Activated T-helper 9 cell treated with anti-CD3 and anti-CD28 coated beads, Interleukin-2, amount 50 U/mL, for 16 hours (primary cell): ENCODE data around the gene SPATA31E1.
"Not testable (repeated sequence)": the region's sequence is repeated elsewhere in the genome, so short reads cannot be mapped to it uniquely, and the experiment has no call there.

Experiments
- DNase-seq: peaks from one replicate; pipeline ENCODE4 v3.0.0-alpha.2; 2020; ENCODE audit warnings: low read depth

SPATA31E1 gene

DNA sequence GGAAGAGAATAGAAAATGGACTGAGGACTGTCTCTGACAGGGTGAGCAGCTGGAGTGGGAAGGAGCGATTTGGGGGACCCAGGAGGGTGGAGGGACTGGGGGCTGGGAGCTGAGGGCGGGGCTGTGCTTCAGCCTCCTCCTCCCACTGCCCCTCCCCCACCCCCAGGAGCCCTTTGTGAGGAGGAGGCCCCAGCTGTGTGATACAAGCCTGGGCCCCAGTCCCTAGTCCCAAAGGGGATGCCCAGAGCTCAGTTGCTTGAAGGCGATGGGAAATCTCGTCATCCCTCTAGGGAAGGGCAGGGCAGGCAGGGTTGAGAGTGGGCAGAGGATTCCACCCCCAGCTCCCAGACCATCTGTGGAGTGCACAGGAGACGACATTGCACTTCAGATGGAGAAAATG lies at the start of gene SPATA31E1:
Gene SPATA31E1 (plus strand): TSS at position 251 of the 400 bp plus-strand sequence. CDS start 15 bp downstream, at position 266.
- no peak for DNase-seq

DNA sequence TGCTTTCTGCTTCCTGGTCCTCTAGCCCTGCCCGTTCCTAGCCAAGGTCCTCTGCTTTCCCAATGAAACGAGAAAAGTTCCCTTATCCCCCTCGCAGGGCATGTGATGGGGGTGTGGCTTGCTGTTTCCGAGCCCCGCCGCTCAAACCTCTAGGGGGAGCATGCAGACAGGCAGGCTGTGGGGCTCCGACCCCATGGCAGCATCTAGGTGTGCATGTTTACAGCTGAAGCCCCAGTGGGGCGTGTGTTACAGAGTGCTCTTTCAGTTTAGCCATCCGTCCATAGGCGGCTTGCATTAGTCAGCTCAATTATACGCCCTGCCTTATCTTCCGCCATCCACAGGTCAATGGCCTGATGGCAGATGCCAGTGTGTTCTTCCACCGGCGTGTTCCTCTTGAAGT lies 48.3 kb upstream of the SPATA31E1 start:
- DNase-seq, result no peak

GRCh38 chr9:87836536-87836935 lies 46.1 kb upstream of the SPATA31E1 start:
- DNase-seq, result no peak

DNA sequence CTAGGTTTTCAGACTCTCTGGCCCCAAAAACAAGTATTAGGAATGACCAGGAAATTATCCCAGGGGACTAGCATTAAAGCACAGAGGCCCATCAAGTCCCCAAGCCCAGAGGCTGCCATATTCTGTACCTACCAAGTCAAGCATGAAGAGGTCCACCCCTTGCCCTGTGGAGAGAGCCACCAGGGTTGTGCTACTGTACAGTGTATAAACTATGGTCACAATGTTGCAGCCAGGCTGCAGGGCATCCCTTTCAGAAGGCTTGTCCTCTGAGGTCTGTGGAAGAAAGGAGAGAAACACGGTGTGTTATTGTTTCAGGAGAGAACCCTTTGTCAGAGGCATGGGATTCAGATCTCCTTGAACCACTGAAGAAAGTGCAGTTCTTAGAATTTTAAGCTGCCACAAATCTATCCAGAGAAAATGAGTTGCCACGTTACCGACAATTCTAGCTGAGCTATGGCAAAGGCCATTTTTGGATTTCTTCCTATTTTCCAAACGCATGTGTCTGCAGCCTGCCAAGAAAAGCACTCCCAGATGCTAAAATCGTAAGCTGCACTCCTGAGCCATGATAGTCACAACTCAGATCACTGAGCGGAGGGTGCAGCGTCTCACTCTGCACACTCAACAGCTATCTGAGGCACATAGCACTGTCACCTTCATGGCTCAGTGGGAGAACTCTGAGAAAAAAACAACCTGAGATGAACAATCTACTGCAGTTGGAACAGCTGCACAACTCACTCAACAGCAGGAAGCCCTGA lies 45.5 kb upstream of the SPATA31E1 start:
- DNase-seq, result no peak

GRCh38 chr9:87840134-87840533 lies 42.5 kb upstream of the SPATA31E1 start:
- no peak for DNase-seq

DNA sequence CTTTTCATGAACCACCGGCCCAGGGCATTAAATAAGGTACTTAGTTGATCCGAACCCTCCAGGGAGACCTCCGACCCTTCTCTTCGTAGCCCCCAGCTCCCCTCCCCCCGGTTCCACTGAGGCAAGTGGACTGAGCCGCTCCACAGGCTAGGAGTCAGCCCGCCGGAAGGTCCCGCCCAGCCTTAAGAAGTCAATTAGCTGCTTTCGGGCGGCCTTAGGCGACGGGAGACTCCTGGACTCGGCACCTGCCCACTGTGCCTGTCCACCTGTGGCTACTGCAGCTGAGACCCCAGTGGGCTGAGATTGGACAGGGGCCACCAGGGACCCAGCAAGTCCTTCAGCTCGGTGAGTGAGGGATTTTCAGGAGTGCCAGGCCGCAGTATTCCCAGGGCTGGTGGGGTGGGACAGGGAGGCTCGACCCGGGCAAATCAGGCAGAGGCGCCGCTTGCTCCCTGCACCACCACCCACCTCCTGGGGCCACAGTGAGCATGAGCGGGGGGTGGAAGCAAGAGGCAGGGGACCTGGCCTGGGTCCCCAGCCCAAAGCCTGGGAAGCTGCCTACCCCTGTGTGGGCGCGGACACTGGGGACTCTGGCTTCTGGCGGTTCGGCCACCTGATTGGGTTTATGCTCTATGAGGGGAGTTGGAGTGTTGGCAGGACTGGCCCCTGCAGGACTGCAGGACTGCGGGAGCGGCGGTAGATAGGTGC lies 39.6 kb upstream of the SPATA31E1 start:
- no peak for DNase-seq

- no peak for DNase-seq
Observed at GRCh38 chr9:87844506-87844905, 38.2 kb upstream of the SPATA31E1 start.

DNA sequence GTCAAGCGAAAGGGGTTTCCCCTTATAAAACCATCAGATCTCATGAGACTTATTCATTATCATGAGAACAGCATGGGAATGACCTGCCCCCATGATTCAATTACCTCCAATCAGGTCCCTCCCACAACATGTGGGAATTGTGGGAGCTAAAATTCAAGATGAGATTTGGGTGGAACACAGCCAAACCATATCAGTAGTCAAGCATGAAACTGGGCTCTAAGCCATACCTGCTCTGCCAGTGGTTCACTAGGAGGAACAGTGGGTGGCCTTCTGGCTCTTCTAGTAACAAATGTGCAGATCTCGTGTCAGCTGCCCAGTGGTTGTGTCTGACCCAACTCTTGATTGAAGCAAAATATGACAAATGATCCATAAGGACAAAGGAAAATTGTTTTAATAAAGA lies 34.9 kb upstream of the SPATA31E1 start:
- DNase-seq, result not testable (repeated sequence)

DNA sequence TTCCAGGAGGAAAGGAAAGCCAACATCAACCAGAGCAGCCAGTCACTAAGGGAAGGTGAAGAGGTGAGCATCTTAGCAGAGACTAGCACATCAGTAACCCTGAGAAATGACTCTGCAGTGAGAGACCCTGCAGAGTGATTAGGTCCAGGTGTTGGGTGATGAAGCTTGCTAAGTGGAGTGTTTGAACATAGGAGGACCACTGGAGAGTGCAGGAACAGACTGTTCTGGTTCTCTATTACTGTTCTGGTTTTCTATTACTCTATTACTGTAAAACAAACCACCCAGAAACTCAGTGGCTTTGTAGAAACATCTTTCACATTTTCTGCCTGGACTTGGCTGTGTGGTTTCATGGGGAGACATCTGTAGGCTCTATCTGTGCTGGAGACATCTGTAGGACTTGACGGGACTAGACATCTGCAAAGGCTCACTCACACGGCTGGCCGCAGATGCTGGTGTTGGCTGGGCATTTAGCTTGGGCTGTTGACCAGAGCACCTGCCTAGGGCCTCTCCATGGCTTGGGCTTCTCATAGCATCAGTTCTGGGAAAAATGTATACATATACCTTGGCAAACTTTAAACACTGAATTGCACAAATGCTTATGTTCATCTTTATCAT lies 33.4 kb upstream of the SPATA31E1 start:
- DNase-seq, result no peak

- no peak for DNase-seq
Observed at GRCh38 chr9:87850391-87850790, 32.3 kb upstream of the SPATA31E1 start.

- DNase-seq, result not testable (repeated sequence)
Observed at GRCh38 chr9:87851186-87851585, 31.5 kb upstream of the SPATA31E1 start.

DNA sequence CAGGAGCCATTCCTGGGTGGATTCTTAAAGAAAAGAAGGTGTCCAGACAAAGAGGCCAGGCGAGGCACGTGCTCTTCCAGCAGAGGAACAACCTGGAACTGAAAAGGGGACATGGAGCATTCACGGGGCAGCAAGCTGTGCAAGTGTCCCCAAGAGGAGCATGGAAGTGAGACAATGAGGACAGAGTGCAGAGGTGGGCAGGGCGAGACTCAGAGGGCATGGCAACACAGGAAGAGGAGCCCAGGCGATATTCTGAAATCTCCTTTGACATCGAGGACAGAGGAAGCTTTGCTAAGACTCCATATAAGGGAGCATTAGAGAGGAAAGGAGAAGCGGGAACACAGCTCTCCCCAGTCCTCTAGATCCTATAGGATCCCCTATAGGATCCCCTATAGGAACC lies 29.4 kb upstream of the SPATA31E1 start:
- no peak for DNase-seq

- DNase-seq, result no peak
Observed at GRCh38 chr9:87853876-87854579, 28.6 kb upstream of the SPATA31E1 start.

DNA sequence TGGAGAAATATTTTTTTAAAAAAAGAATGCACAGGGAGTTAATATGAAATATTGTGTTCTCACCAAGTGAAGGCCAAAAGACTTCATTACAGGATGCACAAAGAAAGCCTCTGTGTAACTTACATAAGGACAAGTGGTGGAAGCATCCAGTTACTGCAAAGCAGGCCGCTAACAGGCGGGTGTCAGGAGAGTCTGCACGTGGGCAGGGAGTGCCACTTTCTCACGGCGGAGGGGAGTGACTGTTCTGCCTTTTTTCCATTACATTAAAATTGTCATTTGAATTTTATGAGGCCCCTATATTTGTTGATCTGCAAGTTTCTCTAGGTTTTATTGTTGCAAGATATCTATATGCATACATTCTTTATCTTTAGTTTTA lies 28.1 kb upstream of the SPATA31E1 start:
- DNase-seq, result no peak

GRCh38 chr9:87855061-87855460 lies 27.6 kb upstream of the SPATA31E1 start:
- no peak for DNase-seq

DNA sequence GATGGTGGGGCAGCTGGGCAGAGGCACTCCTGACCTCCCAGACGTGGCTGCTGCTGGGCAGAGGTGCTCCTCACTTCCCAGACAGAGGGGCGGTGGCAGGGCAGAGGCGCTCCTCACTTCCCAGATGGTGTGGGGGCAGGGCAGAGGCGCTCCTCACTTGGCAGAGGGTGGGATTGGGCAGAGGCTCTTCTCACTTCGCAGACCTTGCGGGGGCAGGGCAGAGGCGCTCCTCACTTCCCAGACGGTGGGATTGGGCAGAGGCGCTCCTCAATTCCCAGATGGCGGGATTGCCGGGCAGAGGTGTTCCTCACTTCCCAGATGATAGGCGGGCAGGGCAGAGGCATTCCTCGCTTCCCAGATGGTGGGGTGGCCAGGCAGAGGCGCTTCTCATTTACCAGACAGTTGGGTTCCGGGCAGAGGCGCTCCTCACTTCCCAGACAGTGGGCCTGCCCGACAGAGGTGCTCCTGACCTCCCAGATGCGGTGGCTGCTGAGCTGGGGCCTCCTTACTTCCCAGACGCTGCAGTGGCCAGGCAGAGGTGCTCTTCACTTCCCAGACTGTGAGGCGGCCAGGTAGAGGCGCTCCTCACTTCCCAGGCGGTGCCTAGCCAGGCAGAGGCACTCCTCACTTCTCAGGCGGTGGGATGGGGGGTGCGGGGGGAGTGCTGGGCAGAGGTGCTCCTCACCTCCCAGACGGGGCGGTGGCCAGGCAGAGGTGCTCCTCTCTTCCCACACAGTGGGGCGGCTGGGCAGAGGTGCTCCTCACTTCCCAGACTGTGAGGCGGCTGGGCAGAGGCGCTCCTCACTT lies 25.3 kb upstream of the SPATA31E1 start:
- no peak for DNase-seq

- no peak for DNase-seq
Observed at GRCh38 chr9:87857948-87858335, 24.7 kb upstream of the SPATA31E1 start.

GRCh38 chr9:87859137-87859536 lies 23.5 kb upstream of the SPATA31E1 start:
- no peak for DNase-seq

- DNase-seq, result no peak
Observed at GRCh38 chr9:87859786-87860185, 22.9 kb upstream of the SPATA31E1 start.

GRCh38 chr9:87861332-87861731 lies 21.3 kb upstream of the SPATA31E1 start:
- DNase-seq, result no peak

DNA sequence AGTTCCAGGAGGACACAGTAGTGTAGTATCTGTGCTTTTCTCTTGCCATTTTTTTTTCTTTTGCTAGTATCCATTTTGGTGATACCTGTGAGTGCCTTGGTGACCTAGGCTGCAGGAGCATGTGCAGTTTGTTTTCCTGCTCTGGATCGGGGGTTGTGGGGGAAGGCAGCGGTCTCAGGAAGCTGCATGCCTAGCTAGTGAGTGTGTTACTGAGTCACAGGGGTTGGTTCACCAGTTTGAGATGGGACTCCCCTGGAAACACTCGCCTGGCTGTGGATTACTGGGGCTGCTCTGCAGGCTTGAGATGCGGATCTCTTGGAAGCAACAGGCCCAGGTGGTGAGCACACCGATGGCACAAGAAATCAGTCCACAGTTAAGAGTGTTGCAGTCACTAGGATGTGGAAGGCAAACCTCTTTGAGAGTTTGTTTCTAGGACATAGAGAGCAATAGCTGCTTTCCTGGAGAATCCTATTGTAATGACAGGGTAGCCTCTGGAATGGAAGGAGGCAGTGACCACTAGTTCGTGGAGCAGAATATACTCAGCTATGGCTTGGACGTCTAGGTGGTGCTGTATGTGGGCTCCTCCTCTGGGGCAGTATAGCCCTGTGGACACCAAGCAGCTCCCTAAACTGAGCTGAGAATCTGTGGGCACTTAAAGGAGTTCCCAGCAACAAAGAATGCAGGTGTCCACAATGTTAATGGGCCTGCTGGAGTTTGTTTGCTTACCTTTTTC lies 20.0 kb upstream of the SPATA31E1 start:
- DNase-seq, result no peak
